Esophagus muscularis mucosa (tissue), 3 donors: ENCODE data around the gene ACOXL.

ENCODE experiments used
- POLR2A ChIP-seq: fragments of 450-650 bp; IDR thresholded peaks from one replicate; pipeline ENCODE4 v1.6.1; 2017; ENCODE audit warnings: antibody characterized with exemption, moderate library complexity, mild to moderate bottlenecking, low read depth
- TF ChIP-seq, protein P1 (sequence below), 3 experiments: fragments of 200-600 bp in 2 of 3; fragments of 450-650 bp in 1 of 3; sonication (generic) in 2 of 3; IDR thresholded peaks; one replicate each; pipeline ENCODE4 v1.5.1; 2017 to 2019; ENCODE audit warnings: antibody characterized with exemption in 3 of 3, mild to moderate bottlenecking in 2 of 3, moderate library complexity in 1 of 3

DNA sequence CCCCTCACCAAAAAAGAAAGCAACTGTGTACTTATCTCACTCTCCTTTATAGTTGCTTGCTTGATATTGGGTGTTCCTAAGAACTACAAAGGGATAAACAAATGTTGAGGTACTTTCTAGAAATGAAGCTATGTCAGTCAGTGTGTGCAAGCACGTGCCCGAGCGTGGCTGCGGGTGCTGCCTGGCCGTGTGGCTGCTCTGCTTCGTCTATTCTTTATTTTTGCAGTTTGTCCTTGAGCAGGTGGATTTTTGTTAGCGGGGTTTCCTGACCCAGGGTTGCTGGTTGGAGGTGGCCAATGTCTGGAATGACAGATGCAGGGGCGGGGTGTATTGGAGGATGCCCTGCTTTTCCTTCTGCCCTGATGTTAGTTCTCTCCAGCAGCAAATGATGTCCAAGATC is 62.6 kb downstream of the ACOXL start:
- TF ChIP-seq POLR2A: no peak
- TF ChIP-seq, protein P1, sequence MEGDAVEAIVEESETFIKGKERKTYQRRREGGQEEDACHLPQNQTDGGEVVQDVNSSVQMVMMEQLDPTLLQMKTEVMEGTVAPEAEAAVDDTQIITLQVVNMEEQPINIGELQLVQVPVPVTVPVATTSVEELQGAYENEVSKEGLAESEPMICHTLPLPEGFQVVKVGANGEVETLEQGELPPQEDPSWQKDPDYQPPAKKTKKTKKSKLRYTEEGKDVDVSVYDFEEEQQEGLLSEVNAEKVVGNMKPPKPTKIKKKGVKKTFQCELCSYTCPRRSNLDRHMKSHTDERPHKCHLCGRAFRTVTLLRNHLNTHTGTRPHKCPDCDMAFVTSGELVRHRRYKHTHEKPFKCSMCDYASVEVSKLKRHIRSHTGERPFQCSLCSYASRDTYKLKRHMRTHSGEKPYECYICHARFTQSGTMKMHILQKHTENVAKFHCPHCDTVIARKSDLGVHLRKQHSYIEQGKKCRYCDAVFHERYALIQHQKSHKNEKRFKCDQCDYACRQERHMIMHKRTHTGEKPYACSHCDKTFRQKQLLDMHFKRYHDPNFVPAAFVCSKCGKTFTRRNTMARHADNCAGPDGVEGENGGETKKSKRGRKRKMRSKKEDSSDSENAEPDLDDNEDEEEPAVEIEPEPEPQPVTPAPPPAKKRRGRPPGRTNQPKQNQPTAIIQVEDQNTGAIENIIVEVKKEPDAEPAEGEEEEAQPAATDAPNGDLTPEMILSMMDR (IDR thresholded peaks at IDR 0.05): no peak
